CD8-positive, alpha-beta memory T cell (primary cell): Measurements from ENCODE around the gene NPW. TPM values are rescaled to one million over a fixed set of nuclear protein-coding genes. Genes with fewer than 3 reads are reported as not detected.
A peak's percentile ranks its signal among the peaks of the same experiment; 100 is the strongest.

Experiments
- CTCF ChIA-PET: fragments of 350-600 bp; sonication (Branson Sonifier 250); formaldehyde crosslinking; loops from one replicate; lab custom pipeline; 2021; ENCODE audit warnings: antibody characterized with exemption; lab: Charles Lee
- POLR2A ChIA-PET: fragments of 350-600 bp; sonication (Branson Sonifier 250); formaldehyde crosslinking; loops from one replicate; lab custom pipeline; 2021; ENCODE audit warnings: antibody characterized with exemption; lab: Charles Lee
- DNase-seq, 5 donors: peaks; one replicate each; pipeline versions ENCODE4 v3.0.0 to v3.0.0-alpha.2; 2020 to 2022; ENCODE audit warnings: mixed read lengths in 1 of 5
- H3K27ac ChIP-seq: one replicate; pipeline ENCODE4 v1.7.0; 2013; ENCODE audit warnings: low read depth, mild to moderate bottlenecking, low read length, moderate library complexity
- H3K27me3 ChIP-seq: 2 replicates; pipeline ENCODE4 v1.7.0; 2013; ENCODE audit warnings: low read length, mild to moderate bottlenecking; ENCODE audit not compliant: insufficient read depth, poor library complexity, severe bottlenecking
- H3K36me3 ChIP-seq: 2 replicates; pipeline ENCODE4 v1.7.0; 2013; ENCODE audit warnings: mild to moderate bottlenecking, low read length, moderate library complexity; ENCODE audit not compliant: insufficient read depth
- H3K4me1 ChIP-seq: 2 replicates; pipeline ENCODE4 v1.7.0; 2013; ENCODE audit warnings: mild to moderate bottlenecking, low read length, moderate library complexity; ENCODE audit not compliant: insufficient read depth
- H3K4me3 ChIP-seq: 2 replicates; pipeline ENCODE4 v1.7.0; 2013; ENCODE audit warnings: mild to moderate bottlenecking, low read length
- H3K9me3 ChIP-seq: 2 replicates; pipeline ENCODE4 v1.7.0; 2013; ENCODE audit warnings: mild to moderate bottlenecking, low read length
- H3K27ac Mint-ChIP-seq, 8 donors: one replicate each; pipeline ENCODE4 v1.8.0; 2020 to 2021; ENCODE audit warnings: mixed read lengths in 8 of 8, mild to moderate bottlenecking in 6 of 8, inconsistent platforms in 3 of 8, moderate library complexity in 3 of 8
- H3K27me3 Mint-ChIP-seq, 2 donors: one replicate each; pipeline ENCODE4 v1.8.0; 2020 to 2021; ENCODE audit warnings: mixed read lengths in 2 of 2, mild to moderate bottlenecking in 1 of 2, moderate library complexity in 1 of 2
- H3K36me3 Mint-ChIP-seq, 3 donors: one replicate each; pipeline ENCODE4 v1.8.0; 2020 to 2021; ENCODE audit warnings: mixed read lengths in 3 of 3, inconsistent platforms in 1 of 3, mild to moderate bottlenecking in 1 of 3
- H3K4me1 Mint-ChIP-seq, 3 donors: one replicate each; pipeline ENCODE4 v1.8.0; 2020 to 2021; ENCODE audit warnings: mixed read lengths in 3 of 3, inconsistent platforms in 1 of 3, mild to moderate bottlenecking in 1 of 3
- H3K4me3 Mint-ChIP-seq, 7 donors: one replicate each; pipeline ENCODE4 v1.8.0; 2020 to 2021; ENCODE audit warnings: mixed read lengths in 7 of 7, mild to moderate bottlenecking in 6 of 7, moderate library complexity in 4 of 7, inconsistent platforms in 2 of 7
- H3K9me3 Mint-ChIP-seq, 5 donors: one replicate each; pipeline ENCODE4 v1.8.0; 2020 to 2022; ENCODE audit warnings: mixed read lengths in 5 of 5, mild to moderate bottlenecking in 3 of 5, moderate library complexity in 2 of 5, inconsistent platforms in 1 of 5
- polyA plus RNA-seq: library from polyadenylated mRNA; unstranded; fragments of 300-500 nt; fragmentation: Illumina TruSeq; gene quantifications from one replicate; pipeline ENCODE4 v1.2.3, GENCODE V29; 2021
- total RNA-seq, 2 experiments: library from RNA; stranded (reverse); gene quantifications; one replicate each; pipeline ENCODE4 v1.2.3, GENCODE V29; 2021

NPW gene
- total and polyA plus RNA-seq, 3 experiments from 2014 or later, result 9.4 to 12.5 TPM; not detected in 1

DNA sequence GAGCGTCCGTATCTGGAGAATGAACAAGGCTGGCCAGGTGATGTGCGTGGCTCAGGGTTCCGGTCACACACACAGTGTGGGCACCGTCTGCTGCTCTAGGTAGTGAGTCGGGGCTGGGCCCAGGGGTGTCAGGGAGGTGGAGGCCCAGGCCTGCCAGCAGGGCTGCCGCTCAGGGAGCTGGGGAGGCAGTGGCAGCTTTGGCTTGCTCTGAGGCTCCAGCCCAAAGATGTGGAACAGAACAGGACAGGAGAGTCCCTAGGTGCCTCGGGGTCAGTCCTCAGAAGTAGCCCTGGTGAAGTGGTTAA, 43.4 kb upstream of the NPW start:
- no peaks in the 10 kb centered on the region for H3K9me3 ChIP-seq
- H3K4me1 ChIP-seq, result peaks cover 12% of the 10 kb centered on the region
- Mint-ChIP-seq H3K9me3 (peaks cover 0 to 5% (median 0%) of the 10 kb centered on the region in 5 donors), H3K4me3 (no peak overlapping the region), H3K4me1 (peaks cover 13 to 15% (median 14%) of the 10 kb centered on the region in 3 donors), H3K27me3 (peaks cover 6 to 13% of the 10 kb centered on the region in 2 donors), H3K36me3 (peaks cover 0 to 57% (median 2%) of the 10 kb centered on the region in 3 donors), H3K27ac (no peak overlapping the region)
- peaks cover 8% of the 10 kb centered on the region for H3K27me3 ChIP-seq
- no peak overlapping the region for H3K27ac ChIP-seq
- H3K36me3 ChIP-seq, result peaks cover 20% of the 10 kb centered on the region
- ChIA-PET CTCF (no interaction called here), POLR2A (interaction anchor here (1.4 kb wide), 1 partner anchor 11 kb away, joined by 5 read pairs; the partner anchor contains the start of gene RPS2)
- DNase-seq, result no peak
- no peak overlapping the region for H3K4me3 ChIP-seq

DNA sequence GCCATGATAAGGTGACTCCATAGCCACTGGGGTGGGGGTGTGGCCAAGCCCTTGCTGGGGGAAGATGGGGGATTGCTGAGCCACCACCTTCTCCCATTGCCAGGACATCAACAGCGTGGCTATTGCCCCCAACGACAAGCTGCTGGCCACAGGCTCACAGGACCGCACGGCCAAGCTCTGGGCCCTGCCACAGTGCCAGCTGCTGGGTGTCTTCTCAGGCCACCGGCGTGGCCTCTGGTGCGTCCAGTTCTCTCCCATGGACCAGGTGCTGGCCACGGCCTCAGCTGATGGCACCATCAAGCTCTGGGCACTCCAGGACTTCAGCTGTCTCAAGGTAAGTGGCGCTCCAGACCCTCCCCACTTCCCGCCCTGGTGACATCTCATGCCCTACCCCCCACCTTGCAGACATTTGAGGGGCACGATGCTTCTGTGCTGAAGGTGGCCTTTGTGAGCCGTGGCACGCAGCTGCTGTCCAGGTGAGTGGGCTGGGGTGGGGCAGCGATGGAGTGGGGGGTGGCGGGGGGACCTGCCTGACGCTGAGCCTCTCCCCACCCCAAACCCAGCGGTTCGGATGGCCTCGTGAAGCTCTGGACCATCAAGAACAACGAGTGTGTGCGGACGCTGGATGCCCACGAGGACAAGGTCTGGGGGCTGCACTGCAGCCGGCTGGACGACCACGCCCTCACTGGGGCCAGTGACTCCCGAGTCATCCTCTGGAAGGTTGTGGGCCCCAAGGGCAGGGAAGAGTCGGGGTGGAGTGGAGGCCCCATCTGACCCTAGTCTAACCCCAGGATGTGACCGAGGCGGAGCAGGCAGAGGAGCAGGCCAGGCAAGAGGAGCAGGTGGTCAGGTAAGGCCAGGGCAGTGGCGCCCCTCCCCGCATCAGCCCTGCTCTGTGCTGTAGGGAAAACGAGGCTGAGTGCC, 42.4 kb upstream of the NPW start:
- POLR2A ChIA-PET, result interaction anchor here (1.4 kb wide), 1 partner anchor 13 kb away, joined by 5 read pairs; the partner anchor contains the start of gene RPS2
- peaks cover 16% of the 10 kb centered on the region for H3K27me3 ChIP-seq

DNA sequence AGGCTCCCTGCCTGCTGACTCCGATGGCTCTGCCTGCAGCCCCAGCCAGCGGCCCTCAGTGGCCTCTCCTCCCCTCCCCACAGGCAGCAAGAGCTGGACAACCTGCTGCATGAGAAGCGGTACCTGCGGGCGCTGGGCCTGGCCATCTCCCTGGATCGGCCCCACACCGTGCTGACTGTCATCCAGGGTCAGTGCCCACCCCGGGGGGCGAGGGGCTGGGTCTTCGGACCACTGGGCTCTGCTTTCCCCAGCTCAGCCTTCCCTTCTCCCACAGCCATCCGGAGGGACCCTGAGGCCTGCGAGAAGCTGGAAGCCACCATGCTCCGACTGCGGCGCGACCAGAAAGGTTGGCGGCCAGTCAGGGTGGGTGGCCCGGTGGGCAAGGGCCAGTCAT, 41.7 kb upstream of the NPW start:
- peaks cover 16% of the 10 kb centered on the region for H3K27me3 ChIP-seq
- ChIA-PET CTCF (interaction anchor here (1.1 kb wide), 1 partner anchor 26 kb away, joined by 3 read pairs; no protein-coding TSS in a partner anchor), POLR2A (no interaction called here)
- no peak for DNase-seq
- Mint-ChIP-seq H3K27ac (no peak overlapping the region), H3K4me3 (no peak overlapping the region), H3K36me3 (peaks cover 0 to 48% (median 2%) of the 10 kb centered on the region in 3 donors), H3K27me3 (peaks cover 12% of the 10 kb centered on the region in 2 donors), H3K4me1 (peaks cover 2 to 6% (median 3%) of the 10 kb centered on the region in 3 donors), H3K9me3 (no peaks in the 10 kb centered on the region)
- H3K9me3 ChIP-seq, result no peaks in the 10 kb centered on the region
- no peak overlapping the region for H3K27ac ChIP-seq
- no peak overlapping the region for H3K4me3 ChIP-seq
- H3K36me3 ChIP-seq, result peaks cover 20% of the 10 kb centered on the region
- peaks cover 6% of the 10 kb centered on the region for H3K4me1 ChIP-seq

More for the DNA sequence above, 42.4 kb upstream of the NPW start:
- Histone ChIP-seq H3K4me1 (peaks cover 9% of the 10 kb centered on the region), H3K27ac (no peak overlapping the region), H3K4me3 (no peak overlapping the region), H3K36me3 (peaks cover 20% of the 10 kb centered on the region), H3K9me3 (no peaks in the 10 kb centered on the region)
- peaks cover 0 to 51% (median 2%) of the 10 kb centered on the region in 3 donors for H3K36me3 Mint-ChIP-seq
- H3K9me3 Mint-ChIP-seq, result no peaks in the 10 kb centered on the region
- CTCF ChIA-PET, result interaction anchor here (1.0 to 1.1 kb wide), 2 partner anchors 27 to 163 kb away, joined by 3 to 4 read pairs; no protein-coding TSS in a partner anchor
- peaks cover 11 to 12% of the 10 kb centered on the region in 2 donors for H3K27me3 Mint-ChIP-seq
- no peak overlapping the region for H3K4me3 Mint-ChIP-seq
- DNase-seq, result no peak
- H3K27ac Mint-ChIP-seq, result no peak overlapping the region
- peaks cover 6% of the 10 kb centered on the region in 3 donors for H3K4me1 Mint-ChIP-seq

DNA sequence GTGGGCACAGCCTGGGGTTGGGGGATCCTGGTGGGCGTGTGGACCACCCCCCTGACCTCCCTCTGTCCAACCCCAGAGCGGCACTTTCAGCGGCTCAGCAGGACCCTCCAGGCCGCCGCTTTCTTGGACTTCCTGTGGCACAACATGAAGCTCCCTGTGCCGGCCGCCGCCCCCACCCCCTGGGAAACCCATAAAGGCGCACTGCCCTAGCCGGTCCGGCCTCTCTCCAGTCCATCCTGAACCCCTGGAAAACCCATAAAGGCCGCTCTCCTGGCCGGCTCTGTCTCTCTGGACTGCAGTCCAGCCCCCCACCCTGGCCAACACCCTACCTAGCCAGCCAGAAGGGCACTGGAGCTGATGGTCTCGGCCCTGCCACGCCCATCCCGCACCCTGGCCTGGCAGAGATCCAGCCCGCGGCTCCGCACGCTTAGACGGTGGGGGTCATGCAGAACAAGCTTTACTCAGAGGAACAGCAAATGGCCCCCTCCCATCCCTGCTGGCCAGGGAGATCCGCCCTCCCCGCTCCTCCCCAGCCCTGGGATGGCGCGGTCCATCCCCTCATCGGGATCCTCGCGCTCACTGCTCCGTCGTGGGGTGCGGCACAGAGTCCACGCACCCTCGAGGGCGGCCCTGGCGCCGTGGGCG, 41.0 kb upstream of the NPW start:
- Mint-ChIP-seq H3K4me3 (no peak overlapping the region), H3K9me3 (no peaks in the 10 kb centered on the region), H3K27me3 (peaks cover 12 to 16% of the 10 kb centered on the region in 2 donors), H3K36me3 (peaks cover 0 to 45% (median 2%) of the 10 kb centered on the region in 3 donors), H3K27ac (no peak overlapping the region), H3K4me1 (peaks cover 2 to 11% (median 6%) of the 10 kb centered on the region in 3 donors)
- POLR2A ChIA-PET, result interaction anchor here (0.5 to 1.7 kb wide), 2 partner anchors 44 to 196 kb away, joined by 3 to 4 read pairs; partner anchors contain the start of genes NUBP2 and SPSB3
- no peak overlapping the region for H3K27ac ChIP-seq
- CTCF ChIA-PET, result no interaction called here
- peaks cover 20% of the 10 kb centered on the region for H3K36me3 ChIP-seq
- H3K9me3 ChIP-seq, result no peaks in the 10 kb centered on the region
- H3K4me1 ChIP-seq, result peaks cover 9% of the 10 kb centered on the region
- no peak for DNase-seq
- H3K4me3 ChIP-seq, result no peak overlapping the region
- peaks cover 16% of the 10 kb centered on the region for H3K27me3 ChIP-seq

DNA sequence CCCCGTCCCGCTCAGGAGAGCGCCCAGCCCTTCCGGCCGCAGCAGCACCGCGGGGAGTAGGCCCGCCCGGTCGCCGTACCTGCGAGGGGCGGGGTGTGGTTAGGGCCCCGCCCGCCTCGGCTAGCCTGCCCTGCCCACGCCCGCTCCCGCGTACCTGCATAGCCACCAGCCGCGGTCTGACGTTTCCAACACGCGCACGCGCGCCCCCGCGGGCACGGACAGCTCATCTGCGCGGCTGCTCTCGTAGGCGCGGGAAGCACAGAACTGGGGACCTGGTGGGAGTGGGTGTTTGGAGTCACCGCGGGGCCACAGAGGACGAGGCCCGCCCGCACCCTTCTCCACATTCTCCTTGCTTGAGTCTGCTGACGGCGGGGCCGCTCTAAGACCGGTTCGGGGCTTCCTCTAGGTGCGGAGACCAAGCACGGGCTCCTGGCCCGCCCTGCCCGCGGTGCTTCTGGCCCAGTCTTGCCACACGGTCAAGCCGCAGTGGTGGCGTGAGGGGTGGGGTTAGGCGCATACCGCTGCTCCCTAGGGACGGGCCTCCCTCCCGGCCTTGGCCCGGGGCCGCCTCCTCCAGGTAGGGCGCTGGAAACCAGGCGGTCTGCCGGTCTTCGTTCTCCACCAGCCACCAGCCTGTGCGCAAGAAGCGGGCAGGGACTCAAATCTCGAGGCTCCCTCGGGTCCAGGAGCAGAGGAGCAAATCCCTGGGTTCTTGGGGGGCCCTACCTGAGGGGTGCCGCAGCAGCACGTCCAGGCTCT, 40.1 kb upstream of the NPW start:
- Mint-ChIP-seq H3K9me3 (no peaks in the 10 kb centered on the region), H3K4me1 (peaks cover 2 to 12% (median 6%) of the 10 kb centered on the region in 3 donors), H3K36me3 (peaks cover 0 to 40% (median 2%) of the 10 kb centered on the region in 3 donors), H3K4me3 (peak overlapping the region in 1 of 7 donors; percentile 32), H3K27me3 (peaks cover 12 to 16% of the 10 kb centered on the region in 2 donors), H3K27ac (no peak overlapping the region)
- Histone ChIP-seq H3K27ac (no peak overlapping the region), H3K9me3 (no peaks in the 10 kb centered on the region), H3K36me3 (peaks cover 20% of the 10 kb centered on the region), H3K4me1 (peaks cover 11% of the 10 kb centered on the region), H3K27me3 (peaks cover 16% of the 10 kb centered on the region), H3K4me3 (no peak overlapping the region)
- CTCF ChIA-PET, result interaction anchor here (1.5 kb wide), 1 partner anchor 24 kb away, joined by 4 read pairs; no protein-coding TSS in a partner anchor
- no peak for DNase-seq
- POLR2A ChIA-PET, result interaction anchor here (0.5 to 1.7 kb wide), 2 partner anchors 43 to 197 kb away, joined by 3 to 4 read pairs; partner anchors contain the start of genes NUBP2 and SPSB3

DNA sequence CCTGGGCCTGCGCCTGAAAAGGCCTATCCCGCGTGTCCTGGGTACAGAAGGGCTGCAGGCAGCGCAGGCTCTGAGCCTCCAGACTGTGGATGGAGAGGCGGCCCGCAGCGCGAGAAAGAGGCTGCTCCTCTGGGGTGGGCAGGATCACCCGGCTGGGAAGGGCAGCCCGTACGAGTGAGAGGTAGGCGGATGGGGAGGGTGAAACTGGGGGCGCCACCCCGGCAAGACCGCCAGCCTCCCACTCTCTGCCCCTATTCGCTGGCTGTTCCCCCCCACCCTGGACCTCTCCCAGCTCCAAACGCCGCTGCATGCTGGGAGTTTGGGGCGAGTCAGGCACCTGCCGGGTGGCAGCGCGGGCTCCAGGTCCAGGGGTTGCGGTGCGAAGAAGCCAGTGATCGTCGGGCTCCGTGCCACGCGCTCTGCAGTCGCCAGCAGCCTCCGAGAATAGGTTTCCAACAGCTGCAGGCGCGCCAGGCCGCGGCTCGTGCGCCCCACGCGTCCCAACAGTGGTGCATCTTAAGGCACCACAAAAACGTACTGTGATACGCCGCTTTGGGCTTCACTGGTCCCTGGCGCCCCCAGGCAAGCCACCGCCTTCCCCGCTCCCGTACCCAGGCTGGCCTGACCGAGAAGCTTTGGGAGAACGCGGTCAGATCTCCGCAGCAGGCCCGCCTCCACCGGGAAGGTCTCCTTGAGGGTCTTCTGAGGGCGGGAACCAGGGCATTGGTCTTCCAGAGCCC, 39.4 kb upstream of the NPW start:
- no peak for DNase-seq
- Histone ChIP-seq H3K4me1 (peaks cover 18% of the 10 kb centered on the region), H3K4me3 (no peak overlapping the region), H3K27ac (no peak overlapping the region), H3K9me3 (no peaks in the 10 kb centered on the region), H3K36me3 (peaks cover 15% of the 10 kb centered on the region), H3K27me3 (peaks cover 16% of the 10 kb centered on the region)
- Mint-ChIP-seq H3K36me3 (peaks cover 0 to 34% (median 2%) of the 10 kb centered on the region in 3 donors), H3K4me3 (no peak overlapping the region), H3K4me1 (peaks cover 8 to 19% (median 12%) of the 10 kb centered on the region in 3 donors), H3K27ac (no peak overlapping the region), H3K27me3 (peaks cover 12 to 16% of the 10 kb centered on the region in 2 donors), H3K9me3 (no peaks in the 10 kb centered on the region)
- CTCF ChIA-PET, result interaction anchor here (1.5 kb wide), 1 partner anchor 23 kb away, joined by 4 read pairs; no protein-coding TSS in a partner anchor
- POLR2A ChIA-PET, result interaction anchor here (0.7 kb wide), 1 partner anchor 235 kb away, joined by 3 read pairs; the partner anchor contains the start of gene PGP

DNA sequence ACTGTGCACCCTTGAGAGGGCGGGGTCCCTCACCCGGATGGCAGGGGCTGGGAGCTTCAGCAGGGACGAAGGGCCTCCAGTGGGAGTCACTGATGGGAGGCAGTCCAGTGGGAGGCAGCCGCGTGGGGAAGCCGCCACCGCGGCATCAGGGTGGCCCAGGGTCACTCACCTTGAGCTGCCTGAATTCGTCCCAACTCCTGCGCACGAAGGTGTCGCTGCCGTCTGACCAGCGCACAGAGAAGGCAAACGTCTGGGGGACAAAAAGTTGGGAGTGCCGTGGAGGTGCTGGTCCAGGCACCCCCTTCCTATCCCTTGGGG, 38.9 kb upstream of the NPW start:
- H3K27ac Mint-ChIP-seq, result no peak overlapping the region
- CTCF ChIA-PET, result interaction anchor here (1.5 kb wide), 1 partner anchor 23 kb away, joined by 4 read pairs; no protein-coding TSS in a partner anchor

More for the DNA sequence above, 38.9 kb upstream of the NPW start:
- POLR2A ChIA-PET, result interaction anchor here (0.7 to 1.4 kb wide), 3 partner anchors 11 to 234 kb away, joined by 3 to 4 read pairs (median 3); partner anchors contain the start of gene PGP
- Histone ChIP-seq H3K4me1 (peaks cover 20% of the 10 kb centered on the region), H3K27me3 (peaks cover 16% of the 10 kb centered on the region), H3K36me3 (peaks cover 11% of the 10 kb centered on the region), H3K4me3 (no peak overlapping the region), H3K27ac (no peak overlapping the region), H3K9me3 (no peaks in the 10 kb centered on the region)
- no peaks in the 10 kb centered on the region for H3K9me3 Mint-ChIP-seq
- H3K4me3 Mint-ChIP-seq, result no peak overlapping the region
- peaks cover 0 to 32% (median 2%) of the 10 kb centered on the region in 3 donors for H3K36me3 Mint-ChIP-seq
- peaks cover 8 to 23% (median 12%) of the 10 kb centered on the region in 3 donors for H3K4me1 Mint-ChIP-seq
- DNase-seq, result no peak
- H3K27me3 Mint-ChIP-seq, result peaks cover 13 to 16% of the 10 kb centered on the region in 2 donors
